Ovary (tissue), 9 donors: ENCODE measurements around the gene REEP1. TPM values are rescaled to one million over a fixed set of nuclear protein-coding genes. Genes with fewer than 3 reads are reported as not detected.

ENCODE experiments used
- DNase-seq, 5 donors: peaks; one replicate each; pipeline ENCODE4 v3.0.0-alpha.2; 2019 to 2020
- H3K27ac ChIP-seq, 2 donors: fragments of 200-600 bp; one replicate each; pipeline versions ENCODE4 v1.5.1 to v1.8.0; 2019 to 2022
- H3K27me3 ChIP-seq: fragments of 200-600 bp; one replicate; pipeline ENCODE4 v1.8.0; 2022
- H3K36me3 ChIP-seq: fragments of 200-600 bp; sonication (generic); one replicate; pipeline ENCODE4 v1.5.1; 2019
- H3K4me1 ChIP-seq: one replicate; pipeline ENCODE4 v1.8.1; 2013; ENCODE audit warnings: mild to moderate bottlenecking, moderate library complexity; ENCODE audit not compliant: insufficient read depth
- H3K4me3 ChIP-seq: fragments of 200-600 bp; sonication (generic); one replicate; pipeline ENCODE4 v1.5.1; 2017
- H3K9me3 ChIP-seq, 2 donors: fragments of 200-600 bp in 1 of 2; sonication (generic) in 1 of 2; one replicate each; pipeline versions ENCODE4 v1.5.1 to v1.8.1; 2013 to 2019; ENCODE audit warnings: mild to moderate bottlenecking in 1 of 2, moderate library complexity in 1 of 2
- EP300 ChIP-seq: sonication (generic); formaldehyde crosslinking; IDR thresholded peaks from one replicate; pipeline ENCODE4 v1.6.1; 2017; ENCODE audit warnings: antibody characterized with exemption
- POLR2A ChIP-seq: fragments of 450-650 bp; IDR thresholded peaks from one replicate; pipeline ENCODE4 v1.6.1; 2017; ENCODE audit warnings: antibody characterized with exemption, mild to moderate bottlenecking, moderate library complexity
- WGBS, 3 donors: extraction: QIAGEN DNeasy Blood & Tissue Kit in 1 of 3; methylation state at CpG; one replicate each; pipeline versions ENCODE4 v1.1.5 to v1.1.7; 2013 to 2017; 5-methylcytosine and 5-hydroxymethylcytosine counted together
- intact Hi-C, 4 donors: fragments of 100-400 bp; cut with DNase I; formaldehyde crosslinking; loops; one replicate each; pipeline versions ENCODE4 v1.11.0 to v1.15.1; 2022 to 2023
- polyA plus RNA-seq, 2 donors: library from polyadenylated mRNA; stranded (reverse); fragments of 200-250 nt in 1 of 2; fragments of 350-450 nt in 1 of 2; fragmentation: Illumina TruSeq in 1 of 2; extraction: RNeasy Lipid Tissue Mini Kit (QIAGEN cat#74804) in 1 of 2; gene quantifications; one replicate each; pipeline ENCODE4 v1.2.3, GENCODE V29; 2013 to 2014
- total RNA-seq, 7 donors: library from RNA; depleted of rRNA in 2 of 7; stranded (reverse); fragments of >200 nt in 2 of 7; fragmentation: NEBNext Ultra II Directional in 3 of 7; extraction: Animal tissue kit (Norgen Biotek cat#: 25700) in 3 of 7; gene quantifications; one replicate each; pipeline versions ENCODE4 v1.1.0 to v1.2.4, GENCODE V29; 2016 to 2023
- TF ChIP-seq, protein P1 (sequence below), 3 donors: fragments of 450-650 bp in 2 of 3; fragments of 200-600 bp in 1 of 3; IDR thresholded peaks; one replicate each; pipeline versions ENCODE4 v1.5.1 to v1.8.0; 2016 to 2022; ENCODE audit warnings: antibody characterized with exemption in 3 of 3, mild to moderate bottlenecking in 1 of 3
- donor health status: DM: no; HTN: no; CAD: no; lungs with moderate emphysema.
- donor health status: DM: no; HTN: no; CAD: no.
- donor health status: Bipolar disorder and iron deficiency.
- donor health status: DM: yes; HTN: yes; CAD: no.
- donor health status: DM: no; HTN: no; CAD: no.
- donor health status: DM: yes; HTN: yes; CAD: no.

Gene REEP1
- total and polyA plus RNA-seq, 9 donors, result 0.58 to 35.7 (median 2.0) TPM

DNA sequence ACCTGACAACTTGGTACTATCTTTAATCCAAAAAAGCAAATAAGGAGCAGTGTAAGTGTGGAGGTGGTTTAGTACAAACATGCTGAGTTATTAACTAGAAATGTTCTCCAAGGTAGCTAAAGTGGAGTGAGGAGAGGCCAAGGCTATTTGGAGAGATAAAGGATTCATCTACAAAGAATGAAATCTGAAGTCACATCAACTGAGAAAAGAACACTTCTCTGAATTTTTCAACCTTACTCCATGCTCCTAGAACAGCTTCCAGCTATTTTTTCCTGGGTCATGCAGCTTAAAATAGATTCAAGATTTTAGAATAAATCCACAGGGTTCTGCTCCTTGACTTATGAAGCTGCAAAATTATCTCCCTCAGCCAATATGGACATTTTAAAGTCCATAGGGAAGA lies 160.8 kb downstream of the REEP1 start:
- Histone ChIP-seq H3K9me3 (no peaks in the 10 kb centered on the region), H3K27me3 (no peaks in the 10 kb centered on the region), H3K4me1 (peaks cover 2% of the 10 kb centered on the region), H3K36me3 (no peaks in the 10 kb centered on the region), H3K27ac (no peak overlapping the region), H3K4me3 (no peak overlapping the region)
- TF ChIP-seq POLR2A (no peak), EP300 (no peak)
- TF ChIP-seq, protein P1, sequence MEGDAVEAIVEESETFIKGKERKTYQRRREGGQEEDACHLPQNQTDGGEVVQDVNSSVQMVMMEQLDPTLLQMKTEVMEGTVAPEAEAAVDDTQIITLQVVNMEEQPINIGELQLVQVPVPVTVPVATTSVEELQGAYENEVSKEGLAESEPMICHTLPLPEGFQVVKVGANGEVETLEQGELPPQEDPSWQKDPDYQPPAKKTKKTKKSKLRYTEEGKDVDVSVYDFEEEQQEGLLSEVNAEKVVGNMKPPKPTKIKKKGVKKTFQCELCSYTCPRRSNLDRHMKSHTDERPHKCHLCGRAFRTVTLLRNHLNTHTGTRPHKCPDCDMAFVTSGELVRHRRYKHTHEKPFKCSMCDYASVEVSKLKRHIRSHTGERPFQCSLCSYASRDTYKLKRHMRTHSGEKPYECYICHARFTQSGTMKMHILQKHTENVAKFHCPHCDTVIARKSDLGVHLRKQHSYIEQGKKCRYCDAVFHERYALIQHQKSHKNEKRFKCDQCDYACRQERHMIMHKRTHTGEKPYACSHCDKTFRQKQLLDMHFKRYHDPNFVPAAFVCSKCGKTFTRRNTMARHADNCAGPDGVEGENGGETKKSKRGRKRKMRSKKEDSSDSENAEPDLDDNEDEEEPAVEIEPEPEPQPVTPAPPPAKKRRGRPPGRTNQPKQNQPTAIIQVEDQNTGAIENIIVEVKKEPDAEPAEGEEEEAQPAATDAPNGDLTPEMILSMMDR (IDR thresholded peaks at IDR 0.05), result no peak
- intact Hi-C loops, result no loop called here
- no peak for DNase-seq

DNA sequence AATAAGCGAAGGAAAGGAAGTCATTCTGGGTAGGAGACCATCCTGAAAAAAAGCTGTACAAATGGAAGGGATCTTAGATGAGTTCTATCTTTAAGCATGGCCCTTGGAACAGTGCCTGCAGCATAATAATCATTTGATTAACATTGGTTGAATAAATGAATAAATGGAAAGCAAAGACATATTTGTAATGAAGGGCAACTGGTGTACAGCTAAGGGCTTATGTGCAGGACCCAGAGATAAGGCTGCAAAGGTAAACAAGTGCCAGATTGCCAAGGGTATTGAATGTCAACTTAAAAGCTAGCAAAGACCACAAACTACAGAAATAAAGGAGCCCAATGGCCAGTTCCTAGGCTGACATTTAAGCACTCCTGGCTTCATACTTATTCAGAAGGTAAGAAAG lies 161.6 kb downstream of the REEP1 start:
- intact Hi-C loops, result no loop called here
- no peak for DNase-seq
- H3K4me1 ChIP-seq, result peaks cover 2% of the 10 kb centered on the region
- H3K36me3 ChIP-seq, result no peaks in the 10 kb centered on the region
- H3K27me3 ChIP-seq, result no peaks in the 10 kb centered on the region
- H3K4me3 ChIP-seq, result no peak overlapping the region
- 93 to 100% (median 95%) methylated on average over 1 of the region's 1 CpG for WGBS, 3 donors
- no peak overlapping the region for H3K27ac ChIP-seq
- no peaks in the 10 kb centered on the region for H3K9me3 ChIP-seq
- TF ChIP-seq, protein P1 (IDR thresholded peaks at IDR 0.05), result no peak
- TF ChIP-seq EP300 (no peak), POLR2A (no peak)

DNA sequence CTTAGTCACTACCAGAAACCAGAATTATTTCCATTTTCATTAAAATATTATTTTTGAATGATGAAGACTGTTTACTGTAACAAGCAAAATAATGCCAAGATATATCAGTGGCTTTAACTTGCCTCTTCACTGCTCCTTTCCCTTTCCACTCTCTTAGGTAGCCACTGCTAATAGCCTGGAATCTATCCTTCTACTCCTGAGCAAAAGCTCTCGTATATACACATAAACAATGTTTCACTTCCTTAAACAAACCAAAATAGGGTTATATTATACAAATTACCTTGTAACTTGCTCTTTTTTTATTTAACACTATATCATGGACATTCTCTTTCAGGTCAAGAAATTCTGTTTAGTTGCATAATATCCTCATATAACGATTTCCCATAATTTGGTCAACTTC lies 163.0 kb downstream of the REEP1 start:
- peaks cover 2% of the 10 kb centered on the region for H3K4me1 ChIP-seq
- DNase-seq, result no peak
- H3K4me3 ChIP-seq, result no peak overlapping the region
- no peaks in the 10 kb centered on the region for H3K9me3 ChIP-seq
- no peaks in the 10 kb centered on the region for H3K27me3 ChIP-seq
- WGBS, 3 donors, result 39 to 66% (median 61%) methylated on average over 2 of the region's 2 CpGs
- intact Hi-C loops, result no loop called here
- H3K36me3 ChIP-seq, result no peaks in the 10 kb centered on the region
- H3K27ac ChIP-seq, result no peak overlapping the region
- TF ChIP-seq, protein P1 (IDR thresholded peaks at IDR 0.05), result no peak
- TF ChIP-seq EP300 (no peak), POLR2A (no peak)

DNA sequence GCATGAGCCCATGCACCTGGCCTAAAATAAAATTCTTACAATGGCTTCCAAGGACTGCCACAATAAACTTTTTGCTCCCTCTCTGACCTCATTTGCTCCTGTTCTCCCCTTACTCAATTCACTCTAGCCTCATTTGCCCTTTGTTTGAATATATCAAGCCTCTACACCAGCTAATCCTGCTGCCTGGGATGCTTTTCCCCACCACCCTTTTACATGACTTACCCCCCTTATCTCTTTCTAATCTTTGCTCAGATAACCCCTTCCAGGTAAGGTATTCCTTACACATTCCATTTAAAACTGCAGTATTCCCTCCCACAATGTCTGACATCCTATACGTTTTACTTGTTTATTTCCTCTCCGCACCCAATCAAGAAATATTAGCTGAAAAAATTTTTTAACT lies 164.8 kb downstream of the REEP1 start:
- no peak for DNase-seq
- WGBS, 3 donors, result 18 to 79% (median 25%) methylated on average over 2 of the region's 2 CpGs
- TF ChIP-seq EP300 (no peak), POLR2A (no peak)
- TF ChIP-seq, protein P1 (IDR thresholded peaks at IDR 0.05), result no peak
- intact Hi-C loops, result no loop called here
- Histone ChIP-seq H3K4me1 (peaks cover 2% of the 10 kb centered on the region), H3K9me3 (no peaks in the 10 kb centered on the region), H3K27ac (no peak overlapping the region), H3K36me3 (no peaks in the 10 kb centered on the region), H3K27me3 (no peaks in the 10 kb centered on the region), H3K4me3 (no peak overlapping the region)

DNA sequence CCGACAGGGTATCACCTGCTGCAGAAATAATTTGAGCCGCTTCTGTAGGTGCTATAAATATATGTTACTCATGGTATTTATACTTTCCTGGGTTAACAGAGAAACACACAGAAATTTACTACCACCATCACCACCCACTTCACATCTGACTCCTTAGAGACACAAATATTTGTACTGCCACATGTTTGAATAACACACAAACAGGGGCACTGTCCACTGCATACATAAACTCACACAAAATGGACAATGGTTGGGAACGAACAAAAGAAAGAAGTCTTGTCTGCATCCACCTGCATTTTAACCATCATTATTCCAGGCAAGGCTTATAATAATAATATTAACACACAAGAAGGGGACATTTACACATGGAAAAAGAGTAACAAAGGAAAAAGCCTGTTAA lies 166.1 kb downstream of the REEP1 start:
- intact Hi-C loops, result no loop called here
- H3K27me3 ChIP-seq, result no peaks in the 10 kb centered on the region
- H3K4me3 ChIP-seq, result no peak overlapping the region
- H3K9me3 ChIP-seq, result no peaks in the 10 kb centered on the region
- WGBS, 3 donors, result 83 to 87% (median 85%) methylated on average over 3 of the region's 3 CpGs
- H3K36me3 ChIP-seq, result no peaks in the 10 kb centered on the region
- TF ChIP-seq POLR2A (no peak), EP300 (no peak)
- TF ChIP-seq, protein P1 (IDR thresholded peaks at IDR 0.05), result no peak
- no peak for DNase-seq
- H3K27ac ChIP-seq, result no peak overlapping the region
- H3K4me1 ChIP-seq, result peaks cover 1% of the 10 kb centered on the region
